Stimulated activated CD8-positive, alpha-beta memory T cell treated with anti-CD3 and anti-CD28 coated beads, Interleukin-4, amount 100 ng/mL, for 1 hour (primary cell): ENCODE results near the gene NCAPG.
"Not testable (repeated sequence)": the region's sequence is repeated elsewhere in the genome, so short reads cannot be mapped to it uniquely, and the experiment has no call there.

Experiments used
- DNase-seq, 2 donors: peaks; one replicate each; pipeline ENCODE4 v3.0.0-alpha.2; 2020; ENCODE audit warnings: low read depth in 2 of 2, low spot score in 1 of 2

Gene NCAPG

GRCh38 chr4:17787315-17787714, 23.5 kb upstream of the NCAPG start:
- no peak for DNase-seq

- DNase-seq, result no peak
Measured at GRCh38 chr4:17788956-17789355, 21.8 kb upstream of the NCAPG start.

- no peak for DNase-seq
Measured at GRCh38 chr4:17794730-17795129, 16.0 kb upstream of the NCAPG start.

GRCh38 chr4:17797808-17798207, 13.0 kb upstream of the NCAPG start:
- no peak for DNase-seq

- no peak for DNase-seq
Measured at GRCh38 chr4:17805580-17806155, 5.1 kb upstream of the NCAPG start.

GRCh38 chr4:17807446-17807845, 3.3 kb upstream of the NCAPG start:
- DNase-seq, result no peak

GRCh38 chr4:17809667-17810066, 1.1 kb upstream of the NCAPG start:
- DNase-seq, result no peak

GRCh38 chr4:17811078-17811603, 362 bp downstream of the NCAPG start:
- DNase-seq, result no peak

- DNase-seq, result no peak
Measured at GRCh38 chr4:17812125-17812524, 1.3 kb downstream of the NCAPG start.

GRCh38 chr4:17812801-17813200, 2.0 kb downstream of the NCAPG start:
- DNase-seq, result no peak

- no peak for DNase-seq
Measured at GRCh38 chr4:17814140-17814539, 3.4 kb downstream of the NCAPG start.

- no peak for DNase-seq
Measured at GRCh38 chr4:17816142-17816541, 5.4 kb downstream of the NCAPG start.

GRCh38 chr4:17817027-17817426, 6.2 kb downstream of the NCAPG start:
- no peak for DNase-seq

GRCh38 chr4:17823871-17824669, 13.3 kb downstream of the NCAPG start:
- DNase-seq, result no peak

GRCh38 chr4:17846266-17846665, 35.5 kb downstream of the NCAPG start:
- no peak for DNase-seq

- DNase-seq, result not testable (repeated sequence)
Measured at GRCh38 chr4:17850295-17850694, 39.5 kb downstream of the NCAPG start.

- no peak for DNase-seq
Measured at GRCh38 chr4:17851959-17852358, 41.2 kb downstream of the NCAPG start.

- DNase-seq, result no peak
Measured at GRCh38 chr4:17854036-17854435, 43.3 kb downstream of the NCAPG start.

- DNase-seq, result no peak
Measured at GRCh38 chr4:17859793-17860406, 49.1 kb downstream of the NCAPG start.

GRCh38 chr4:17861906-17862305, 51.1 kb downstream of the NCAPG start:
- not testable (repeated sequence) for DNase-seq

GRCh38 chr4:17865866-17866363, 55.1 kb downstream of the NCAPG start:
- DNase-seq, result no peak

- DNase-seq, result no peak
Measured at GRCh38 chr4:17866810-17867209, 56.0 kb downstream of the NCAPG start.
